Thymus (tissue), 11 donors: Measurements from ENCODE around the gene SLC36A2. TPM values are rescaled to one million over a fixed set of nuclear protein-coding genes. Genes with fewer than 3 reads are reported as not detected.

Source experiments
- DNase-seq, 9 donors: peaks; one replicate each; pipeline ENCODE4 v3.0.0-alpha.2; 2013; ENCODE audit warnings: low spot score in 9 of 9, low read depth in 6 of 9, missing footprints in 1 of 9
- H3K27ac ChIP-seq, 2 donors: one replicate each; pipeline ENCODE4 v1.5.1; 2013; ENCODE audit warnings: control low read depth in 1 of 2, low read depth in 1 of 2, low read length in 1 of 2, mild to moderate bottlenecking in 1 of 2, moderate library complexity in 1 of 2
- H3K27me3 ChIP-seq, 2 donors: one replicate each; pipeline ENCODE4 v1.5.1; 2013; ENCODE audit warnings: low read length in 1 of 2; ENCODE audit not compliant: control insufficient read depth in 2 of 2, insufficient read depth in 1 of 2
- H3K36me3 ChIP-seq, 2 donors: one replicate each; pipeline ENCODE4 v1.5.1; 2013; ENCODE audit warnings: low read length in 1 of 2, mild to moderate bottlenecking in 1 of 2, moderate library complexity in 1 of 2; ENCODE audit not compliant: control insufficient read depth in 2 of 2, insufficient read depth in 2 of 2
- H3K4me1 ChIP-seq, 2 donors: one replicate each; pipeline ENCODE4 v1.5.1; 2013; ENCODE audit warnings: low read length in 2 of 2; ENCODE audit not compliant: control insufficient read depth in 2 of 2, insufficient read depth in 2 of 2
- H3K4me3 ChIP-seq, 2 donors: one replicate each; pipeline ENCODE4 v1.5.1; 2013; ENCODE audit warnings: low read length in 2 of 2, control low read depth in 1 of 2, mild to moderate bottlenecking in 1 of 2
- H3K9me3 ChIP-seq, 2 donors: one replicate each; pipeline ENCODE4 v1.5.1; 2013; ENCODE audit warnings: low read length in 1 of 2, mild to moderate bottlenecking in 1 of 2; ENCODE audit not compliant: control insufficient read depth in 2 of 2, insufficient read depth in 1 of 2
- WGBS: extraction: QIAGEN DNeasy Blood & Tissue Kit; methylation state at CpG from one replicate; pipeline ENCODE4 v1.1.7; 2013; 5-methylcytosine and 5-hydroxymethylcytosine counted together
- polyA plus RNA-seq: library from polyadenylated mRNA; stranded (reverse); fragments of 200-250 nt; gene quantifications from one replicate; pipeline ENCODE4 v1.2.3, GENCODE V29; 2013
- total RNA-seq: library from RNA; stranded (reverse); fragments of 120-200 nt; gene quantifications from one replicate; pipeline ENCODE4 v1.2.4, GENCODE V29; 2013
- donor health status: healthy.

Gene SLC36A2
- total and polyA plus RNA-seq, 2 donors = 0.02 TPM; not detected in 1

GRCh38 chr5:151363673-151364072 is 16.3 kb upstream of the SLC36A2 start:
- H3K9me3 ChIP-seq = peaks cover 0 to 4% of the 10 kb centered on the region in 2 donors
- H3K27me3 ChIP-seq = no peaks in the 10 kb centered on the region

GRCh38 chr5:151362970-151363369 is 15.6 kb upstream of the SLC36A2 start:
- 93% methylated on average over 3 of the region's 3 CpGs for WGBS
- H3K4me1 ChIP-seq = no peaks in the 10 kb centered on the region
- DNase-seq = no peak
- H3K9me3 ChIP-seq = peaks cover 0 to 4% of the 10 kb centered on the region in 2 donors
- H3K27ac ChIP-seq = no peak overlapping the region
- no peaks in the 10 kb centered on the region for H3K27me3 ChIP-seq
- no peak overlapping the region for H3K4me3 ChIP-seq
- H3K36me3 ChIP-seq = no peaks in the 10 kb centered on the region

More at GRCh38 chr5:151363673-151364072, 16.3 kb upstream of the SLC36A2 start:
- H3K36me3 ChIP-seq = no peaks in the 10 kb centered on the region
- no peaks in the 10 kb centered on the region for H3K4me1 ChIP-seq
- no peak overlapping the region for H3K27ac ChIP-seq
- no peak for DNase-seq
- no peak overlapping the region for H3K4me3 ChIP-seq

DNA sequence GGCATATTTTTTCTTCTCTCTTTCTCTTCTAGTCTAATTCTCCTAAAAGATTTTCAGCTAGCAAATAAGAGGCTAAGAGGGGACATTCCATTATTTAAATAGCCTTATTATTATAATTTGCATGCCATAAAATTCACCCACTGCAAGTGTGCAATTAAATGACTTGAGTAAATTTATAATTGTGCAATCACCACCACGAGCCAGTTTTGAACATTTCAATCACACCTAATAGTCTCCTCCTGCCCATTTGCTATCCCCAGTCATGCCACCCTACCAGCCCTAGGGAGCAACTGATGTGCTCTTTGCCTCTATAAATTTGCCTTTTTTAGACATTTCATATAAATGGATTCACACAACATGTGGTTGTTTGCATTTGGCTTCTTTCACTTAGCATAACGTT is 12.0 kb upstream of the SLC36A2 start:
- 86% methylated on average over 2 of the region's 2 CpGs for WGBS
- no peaks in the 10 kb centered on the region for H3K4me1 ChIP-seq
- no peak overlapping the region for H3K27ac ChIP-seq
- no peaks in the 10 kb centered on the region for H3K27me3 ChIP-seq
- no peak for DNase-seq
- no peak overlapping the region for H3K4me3 ChIP-seq
- H3K9me3 ChIP-seq = no peaks in the 10 kb centered on the region
- no peaks in the 10 kb centered on the region for H3K36me3 ChIP-seq

DNA sequence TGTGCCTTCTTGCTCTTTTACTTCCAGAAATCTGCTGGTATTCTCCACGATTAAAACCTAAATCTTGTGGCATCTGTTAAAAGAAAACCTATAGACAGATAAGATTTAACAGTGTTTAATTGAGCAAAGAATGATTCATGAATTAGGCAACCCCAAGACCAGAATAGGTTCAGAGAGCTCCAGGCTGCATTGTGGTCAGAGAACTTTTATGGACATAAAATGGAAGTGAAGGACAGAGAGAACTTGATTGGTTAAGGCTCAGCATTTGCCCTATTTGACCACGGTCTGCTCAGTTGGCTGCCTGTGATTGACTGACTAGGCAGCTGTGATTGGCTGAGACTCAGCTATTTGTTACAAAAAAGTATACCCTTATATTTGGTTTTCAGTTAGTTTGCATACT is 10.4 kb upstream of the SLC36A2 start:
- H3K9me3 ChIP-seq = no peaks in the 10 kb centered on the region
- no peak overlapping the region for H3K4me3 ChIP-seq
- no peak overlapping the region for H3K27ac ChIP-seq
- H3K4me1 ChIP-seq = no peaks in the 10 kb centered on the region
- no peaks in the 10 kb centered on the region for H3K27me3 ChIP-seq
- 89% methylated on average over 2 of the region's 2 CpGs for WGBS
- DNase-seq = no peak
- no peaks in the 10 kb centered on the region for H3K36me3 ChIP-seq

DNA sequence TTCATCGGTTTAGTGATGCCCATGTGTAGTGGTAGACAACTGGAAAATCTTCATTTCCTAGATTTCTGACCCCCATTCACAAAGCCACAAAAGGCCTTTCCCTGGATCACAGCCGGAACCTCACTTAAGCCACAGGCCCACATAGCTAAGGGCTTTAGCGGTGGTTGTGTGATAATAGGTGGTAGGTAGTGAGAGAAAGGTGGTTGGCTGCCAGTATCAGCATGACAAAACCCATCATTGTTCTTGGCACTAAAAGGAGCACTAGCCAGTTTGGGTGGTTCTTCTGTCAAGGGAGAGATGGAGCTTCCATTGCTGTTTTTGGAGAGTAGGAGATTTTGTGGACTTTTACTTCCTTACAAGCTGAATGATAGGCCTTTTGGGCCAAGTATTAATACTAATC is 9.7 kb upstream of the SLC36A2 start:
- no peaks in the 10 kb centered on the region for H3K36me3 ChIP-seq
- H3K27me3 ChIP-seq = no peaks in the 10 kb centered on the region
- H3K27ac ChIP-seq = no peak overlapping the region
- DNase-seq = no peak
- 97% methylated on average over 3 of the region's 3 CpGs for WGBS
- H3K4me1 ChIP-seq = no peaks in the 10 kb centered on the region
- H3K4me3 ChIP-seq = no peak overlapping the region
- no peaks in the 10 kb centered on the region for H3K9me3 ChIP-seq

DNA sequence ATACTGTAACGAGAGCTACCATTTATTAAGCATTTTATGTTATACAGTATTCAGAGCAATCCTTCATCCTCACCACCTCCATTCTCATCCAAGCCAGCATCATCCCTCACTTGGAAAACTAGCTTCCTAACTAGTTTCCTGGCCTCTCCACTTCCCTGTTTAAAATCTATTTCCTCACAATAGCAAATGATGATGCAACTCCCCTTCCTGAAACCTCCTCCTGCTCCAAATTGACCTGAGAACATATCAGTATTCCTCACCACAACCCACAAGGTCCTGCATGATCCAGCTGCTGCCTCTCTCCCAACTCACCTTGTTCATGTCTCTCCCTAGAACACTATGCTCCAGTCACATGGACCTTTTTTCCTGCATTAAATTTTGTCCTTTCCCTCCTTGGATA is 4.3 kb upstream of the SLC36A2 start:
- Histone ChIP-seq H3K4me1 (no peaks in the 10 kb centered on the region), H3K4me3 (no peak overlapping the region), H3K9me3 (no peaks in the 10 kb centered on the region), H3K27me3 (peaks cover 2 to 6% of the 10 kb centered on the region in 2 donors), H3K27ac (no peak overlapping the region), H3K36me3 (no peaks in the 10 kb centered on the region)
- 95% methylated on average over 1 of the region's 1 CpG for WGBS
- no peak for DNase-seq

DNA sequence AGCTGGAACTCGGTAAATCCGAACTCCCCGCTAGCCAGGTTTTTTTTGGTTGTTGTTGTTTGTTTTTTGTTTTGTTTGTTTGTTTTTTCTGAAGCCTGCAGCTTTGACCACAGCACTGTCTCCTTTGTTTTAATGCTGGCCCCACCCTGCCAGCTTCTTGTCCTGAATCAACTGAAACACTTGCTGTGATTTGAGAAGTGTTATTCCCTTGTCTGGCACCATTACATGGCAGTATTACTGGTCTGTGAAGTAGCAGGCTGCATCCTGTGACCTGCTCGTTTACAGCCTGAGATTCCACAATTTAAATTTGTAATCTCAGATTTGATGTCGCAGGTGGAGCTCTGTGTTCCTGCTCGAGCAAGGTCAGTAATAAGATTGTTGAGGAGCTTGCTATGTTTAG is 1.4 kb upstream of the SLC36A2 start:
- Histone ChIP-seq H3K4me1 (no peaks in the 10 kb centered on the region), H3K36me3 (no peaks in the 10 kb centered on the region), H3K27ac (no peak overlapping the region), H3K4me3 (no peak overlapping the region), H3K9me3 (no peaks in the 10 kb centered on the region), H3K27me3 (peaks cover 2 to 20% of the 10 kb centered on the region in 2 donors)
- DNase-seq = no peak
- 48% methylated on average over 6 of the region's 6 CpGs for WGBS

DNA sequence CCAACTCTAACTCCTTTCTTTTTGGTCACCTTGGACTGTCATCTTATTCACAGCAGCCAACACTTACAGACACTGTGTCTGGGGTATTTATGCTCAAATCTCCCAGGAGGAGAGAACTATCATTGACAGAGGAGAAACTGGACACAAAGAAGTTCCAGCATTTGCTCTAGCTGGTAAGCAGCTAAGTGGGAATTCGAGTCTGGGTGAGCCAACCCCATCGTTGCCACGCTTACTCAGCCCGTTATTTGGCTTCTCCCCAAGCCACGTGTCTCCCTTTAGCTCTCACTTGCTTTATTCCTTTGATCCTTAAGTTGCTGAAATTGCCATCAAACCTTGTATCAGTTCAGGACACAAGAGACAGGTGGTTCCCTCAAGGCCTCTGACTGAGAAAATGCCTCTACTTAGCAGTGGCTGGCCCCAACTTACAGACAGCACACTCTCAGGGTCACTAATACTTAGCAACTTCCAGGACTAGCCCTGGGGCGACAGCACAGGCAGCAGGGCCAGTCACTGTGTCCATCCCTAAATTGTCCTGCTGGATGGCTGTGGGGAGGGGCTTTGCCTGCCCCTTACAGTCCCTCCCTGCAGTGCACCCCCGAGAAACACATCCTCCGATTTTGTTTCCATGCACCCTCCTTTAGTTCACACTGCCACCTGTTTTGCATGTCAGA is 1.4 kb downstream of the SLC36A2 start:
- no peak for DNase-seq
- peaks cover 0 to 22% of the 10 kb centered on the region in 2 donors for H3K27me3 ChIP-seq
- WGBS = 63% methylated on average over 8 of the region's 8 CpGs

DNA sequence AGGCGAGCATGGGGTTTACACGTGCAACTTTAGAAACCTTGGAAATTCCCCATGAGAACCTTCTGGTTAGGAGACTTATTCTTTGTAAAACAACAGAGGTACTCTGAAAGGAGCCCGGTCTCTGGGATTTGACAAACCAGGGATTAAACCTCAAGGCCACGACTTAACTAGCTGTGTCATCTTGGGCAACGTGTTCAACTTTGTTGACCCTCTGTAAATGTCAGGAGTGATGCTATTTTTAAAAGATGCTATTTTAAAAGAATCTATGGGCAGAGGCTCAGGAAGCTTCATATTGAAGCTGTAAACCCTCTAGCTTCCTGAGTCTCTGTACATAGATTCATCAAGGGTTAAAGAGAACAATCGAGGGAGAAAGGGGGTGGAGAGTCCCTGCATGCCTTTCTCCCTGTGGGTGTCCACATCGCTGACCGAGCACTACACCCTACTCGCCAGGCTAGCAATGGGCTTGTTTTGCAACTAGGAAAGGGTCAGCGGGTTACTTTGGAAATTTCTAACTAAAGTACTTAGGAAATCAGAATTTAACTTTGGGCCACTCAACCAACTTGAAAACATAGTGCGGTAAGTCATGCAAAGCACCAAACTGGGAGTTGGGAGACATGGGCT is 2.1 kb downstream of the SLC36A2 start:
- Histone ChIP-seq H3K4me1 (no peaks in the 10 kb centered on the region), H3K9me3 (no peaks in the 10 kb centered on the region), H3K27me3 (peaks cover 0 to 24% of the 10 kb centered on the region in 2 donors), H3K36me3 (no peaks in the 10 kb centered on the region), H3K4me3 (no peak overlapping the region), H3K27ac (no peak overlapping the region)
- 43% methylated on average over 11 of the region's 11 CpGs for WGBS
- DNase-seq = no peak

More for the DNA sequence above, 1.4 kb downstream of the SLC36A2 start:
- Histone ChIP-seq H3K36me3 (no peaks in the 10 kb centered on the region), H3K27ac (no peak overlapping the region), H3K4me1 (no peaks in the 10 kb centered on the region), H3K4me3 (no peak overlapping the region), H3K9me3 (no peaks in the 10 kb centered on the region)
